ENCODE measurements around the gene CDC42BPA. TPM values are rescaled to one million over a fixed set of nuclear protein-coding genes. Genes with fewer than 3 reads are reported as not detected.
A peak's percentile ranks its signal among the peaks of the same experiment; 100 is the strongest.
"Not testable (repeated sequence)": the region's sequence is repeated elsewhere in the genome, so short reads cannot be mapped to it uniquely, and the experiment has no call there.

CDC42BPA gene
- polyA plus RNA-seq, 2 of the 4 experiments (the other 2 are of a cell fraction): 11.4 to 28.4 TPM

GRCh38 chr1:227357171-227357926, 39.1 kb upstream of the CDC42BPA start (continued):
- TF ChIP-seq RFX5 (IDR thresholded peaks at IDR 0.05) (no peak), ATOH8 (CRISPR knock-in tag; IDR thresholded peaks at IDR 0.05; ENCODE audit: low read depth) (no peak), SMC3 (IDR thresholded peaks at IDR 0.05) (0 out of 3 replicates have a peak, but pooled peaks have one; percentile 28), KDM5A (IDR thresholded peaks at IDR 0.05) (no peak), EP300 (IDR thresholded peaks at IDR 0.05) (peak; percentile 15 to 58; a peak in 2 of 5 replicates), TFCP2L1 (CRISPR knock-in tag; IDR thresholded peaks at IDR 0.05) (no peak), POLR2AphosphoS2 (conservative IDR thresholded peaks at IDR 0.05; ENCODE audit: low read length) (no peak), CBX8 (IDR thresholded peaks at IDR 0.05) (no peak), MAFK (IDR thresholded peaks at IDR 0.05; ENCODE audit: partially characterized antibody) (peak; percentile 98)

GRCh38 chr1:227356620-227357146, 38.4 kb upstream of the CDC42BPA start:
- ChIA-PET CTCF (interaction anchor here (1.7 to 2.3 kb wide), 2 partner anchors 11 kb away, joined by 4 to 14 read pairs; no protein-coding TSS in a partner anchor), POLR2A (interaction anchor here (1.4 to 1.6 kb wide), 2 partner anchors 38 to 75 kb away, joined by 3 to 14 read pairs; no protein-coding TSS in a partner anchor)
- TF ChIP-seq HOXB5 (CRISPR knock-in tag; IDR thresholded peaks at IDR 0.05) (no peak), HOXB13 (CRISPR knock-in tag; IDR thresholded peaks at IDR 0.05; ENCODE audit: low read depth) (peak; percentile 61; the same call in 1 of the 2 replicates)
- peak overlapping the region; percentile 71 for H3K4me2 ChIP-seq
- no peaks in the 10 kb centered on the region for H3K9me3 ChIP-seq
- H3K4me3 ChIP-seq: 0 out of 3 replicates have a peak overlapping the region, but pooled peaks have one; percentile 0
- peak; percentile 66 to 71 for ATAC-seq
- peak overlapping the region; percentile 86 to 92 for H3K27ac ChIP-seq
- peaks cover 24% of the 10 kb centered on the region for H3K4me1 ChIP-seq
- WGBS (ENCODE audit: missing lambda C conversion rate): 31% methylated on average over 7 of the region's 7 CpGs
- no peak for FAIRE-seq
- DNase-seq (ENCODE audit: low read depth in 1 of 2, low spot score in 1 of 2): peak; percentile 61 to 63

GRCh38 chr1:227355542-227356245, 37.4 kb upstream of the CDC42BPA start:
- WGBS (ENCODE audit: missing lambda C conversion rate): 96% methylated on average over 15 of the region's 15 CpGs
- H3K4me1 ChIP-seq: peaks cover 30% of the 10 kb centered on the region
- FAIRE-seq (no peak), ATAC-seq (no peak), DNase-seq (ENCODE audit: low read depth in 1 of 2, low spot score in 1 of 2) (no peak)
- no peaks in the 10 kb centered on the region for H3K9me3 ChIP-seq
- H3K4me3 ChIP-seq: no peak overlapping the region
- H3K27ac ChIP-seq: peak overlapping the region; percentile 86 to 92
- no peak for TF ChIP-seq ZFP36 (IDR thresholded peaks at IDR 0.05; ENCODE audit: borderline replicate concordance, partially characterized antibody)
- no peak for TF ChIP-seq POLR2A (IDR thresholded peaks at IDR 0.05; ENCODE audit: low read length)
- TF ChIP-seq CEBPB (IDR thresholded peaks at IDR 0.05): 0 out of 4 replicates have a peak, but pooled peaks of 1 of the 2 experiments have one; percentile 24
- TF ChIP-seq PBX3 (IDR thresholded peaks at IDR 0.05): no peak
- peak overlapping the region; percentile 71; the same call in 2 of the 3 replicates for H3K4me2 ChIP-seq
- ChIA-PET POLR2A (no interaction called here), CTCF (interaction anchor here (2.3 kb wide), 1 partner anchor 10 kb away, joined by 14 read pairs; no protein-coding TSS in a partner anchor)

- CTCF ChIA-PET: no interaction called here
- no peak for FAIRE-seq
These were observed 34.9 kb upstream of the CDC42BPA start for GRCh38 chr1:227353186-227353585.

GRCh38 chr1:227352164-227352563, 33.9 kb upstream of the CDC42BPA start:
- H3K9me3 ChIP-seq; POLR2A ChIA-PET; H3K4me3 ChIP-seq; H3K27ac ChIP-seq; CTCF ChIA-PET; H3K4me2 ChIP-seq; FAIRE-seq; ATAC-seq; DNase-seq (ENCODE audit: low read depth in 1 of 2, low spot score in 1 of 2): not testable (repeated sequence)
- H3K4me1 ChIP-seq: peaks cover 20% of the 10 kb centered on the region
- 78% methylated on average over 2 of the region's 2 CpGs for WGBS (ENCODE audit: missing lambda C conversion rate)

More at GRCh38 chr1:227353186-227353585, 34.9 kb upstream of the CDC42BPA start:
- Histone ChIP-seq H3K4me3 (no peak overlapping the region), H3K4me1 (peaks cover 29% of the 10 kb centered on the region), H3K27ac (no peak overlapping the region; a peak in 1 of 6 replicates), H3K4me2 (no peak overlapping the region), H3K9me3 (no peaks in the 10 kb centered on the region)
- POLR2A ChIA-PET: no interaction called here
- 89% methylated on average over 4 of the region's 4 CpGs for WGBS (ENCODE audit: missing lambda C conversion rate)
- ATAC-seq (no peak), DNase-seq (ENCODE audit: low read depth in 1 of 2, low spot score in 1 of 2) (no peak)
- TF ChIP-seq RNF2 (IDR thresholded peaks at IDR 0.05; ENCODE audit: borderline replicate concordance, low read depth) (no peak), SMC3 (IDR thresholded peaks at IDR 0.05) (no peak), POLR2A (IDR thresholded peaks at IDR 0.05; ENCODE audit: low read length) (no peak)
